Rectal smooth muscle tissue (tissue), 1 donor: ENCODE data around the gene TMEM214.

Experiments
- H3K27ac ChIP-seq: one replicate; pipeline ENCODE4 v1.7.0; 2013; ENCODE audit warnings: low read depth, low read length, inconsistent platforms
- H3K27me3 ChIP-seq: one replicate; pipeline ENCODE4 v1.7.0; 2013; ENCODE audit warnings: low read length; ENCODE audit not compliant: control insufficient read depth, insufficient read depth
- H3K36me3 ChIP-seq: one replicate; pipeline ENCODE4 v1.7.0; 2013; ENCODE audit warnings: low read length; ENCODE audit not compliant: control insufficient read depth, insufficient read depth
- H3K4me1 ChIP-seq: one replicate; pipeline ENCODE4 v1.7.0; 2013; ENCODE audit warnings: low read length; ENCODE audit not compliant: control insufficient read depth, insufficient read depth
- H3K4me3 ChIP-seq: one replicate; pipeline ENCODE4 v1.7.0; 2013; ENCODE audit warnings: low read length
- H3K9ac ChIP-seq: one replicate; pipeline ENCODE4 v1.7.0; 2013; ENCODE audit warnings: low read length

Gene TMEM214

GRCh38 chr2:27050281-27050995 lies 17.7 kb downstream of the TMEM214 start:
- peaks cover 7% of the 10 kb centered on the region for H3K36me3 ChIP-seq

DNA sequence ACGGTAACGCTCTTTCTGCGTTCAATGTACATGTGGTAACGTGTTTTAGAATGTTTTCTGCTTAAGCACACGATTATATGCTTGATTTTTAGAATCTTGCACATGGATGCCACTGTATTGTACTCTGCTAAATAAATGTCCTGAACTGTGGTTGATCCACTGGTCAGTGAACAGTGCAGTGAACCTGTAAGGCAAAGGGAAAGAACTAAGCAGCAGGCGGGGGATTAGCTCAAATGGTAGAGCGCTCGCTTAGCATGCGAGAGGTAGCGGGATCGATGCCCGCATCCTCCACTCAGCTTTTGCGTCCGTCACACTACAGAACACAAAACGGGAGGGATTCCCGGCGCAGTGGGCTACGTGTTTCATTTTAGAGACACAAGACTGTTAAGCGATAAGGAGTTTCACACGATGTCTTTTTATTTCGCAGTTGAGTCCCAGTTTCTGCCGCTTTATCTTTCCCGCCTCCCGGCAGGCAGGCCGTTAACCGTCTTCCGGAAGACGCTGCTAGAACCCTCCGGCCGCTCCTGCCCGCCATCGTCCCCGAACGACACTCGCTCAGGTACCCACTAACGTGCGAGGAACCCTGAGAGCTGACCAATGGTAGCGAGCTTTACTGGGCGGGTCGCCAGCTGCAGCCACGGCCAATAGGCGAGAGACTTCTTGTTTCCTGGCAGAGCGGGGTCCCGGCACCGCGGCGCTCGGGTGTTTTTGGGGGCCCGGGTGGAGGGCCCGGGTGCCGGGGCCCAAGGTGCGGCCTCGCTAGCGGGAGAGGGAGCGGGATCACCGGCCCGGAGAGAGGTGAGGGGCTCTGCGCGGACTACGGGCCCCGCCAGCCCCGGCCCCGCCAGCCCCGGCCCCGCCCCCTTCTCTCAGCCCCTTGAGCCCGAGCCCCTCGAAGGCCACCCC lies 18.5 kb downstream of the TMEM214 start, which contains the start of gene AGBL5:
Gene AGBL5 (plus strand): TSS at position 673 of the 906 bp plus-strand sequence. CDS start 1,291 bp downstream, outside the sequence.
- H3K36me3 ChIP-seq, result peaks cover 15% of the 10 kb centered on the region
- H3K4me1 ChIP-seq, result peaks cover 11% of the 10 kb centered on the region
- peak within 1 kb of the TSS; percentile 74 for H3K4me3 ChIP-seq
- peak within 1 kb of the TSS; percentile 47 for H3K9ac ChIP-seq
- no peaks in the 10 kb centered on the region for H3K27me3 ChIP-seq
- H3K27ac ChIP-seq, result peak within 1 kb of the TSS; percentile 87

More at GRCh38 chr2:27050281-27050995, 17.7 kb downstream of the TMEM214 start:
- no peaks in the 10 kb centered on the region for H3K27me3 ChIP-seq
- H3K4me1 ChIP-seq, result peaks cover 11% of the 10 kb centered on the region
- H3K9ac ChIP-seq, result peak overlapping the region; percentile 47
- H3K27ac ChIP-seq, result peak overlapping the region; percentile 87
- peak overlapping the region; percentile 74 for H3K4me3 ChIP-seq

DNA sequence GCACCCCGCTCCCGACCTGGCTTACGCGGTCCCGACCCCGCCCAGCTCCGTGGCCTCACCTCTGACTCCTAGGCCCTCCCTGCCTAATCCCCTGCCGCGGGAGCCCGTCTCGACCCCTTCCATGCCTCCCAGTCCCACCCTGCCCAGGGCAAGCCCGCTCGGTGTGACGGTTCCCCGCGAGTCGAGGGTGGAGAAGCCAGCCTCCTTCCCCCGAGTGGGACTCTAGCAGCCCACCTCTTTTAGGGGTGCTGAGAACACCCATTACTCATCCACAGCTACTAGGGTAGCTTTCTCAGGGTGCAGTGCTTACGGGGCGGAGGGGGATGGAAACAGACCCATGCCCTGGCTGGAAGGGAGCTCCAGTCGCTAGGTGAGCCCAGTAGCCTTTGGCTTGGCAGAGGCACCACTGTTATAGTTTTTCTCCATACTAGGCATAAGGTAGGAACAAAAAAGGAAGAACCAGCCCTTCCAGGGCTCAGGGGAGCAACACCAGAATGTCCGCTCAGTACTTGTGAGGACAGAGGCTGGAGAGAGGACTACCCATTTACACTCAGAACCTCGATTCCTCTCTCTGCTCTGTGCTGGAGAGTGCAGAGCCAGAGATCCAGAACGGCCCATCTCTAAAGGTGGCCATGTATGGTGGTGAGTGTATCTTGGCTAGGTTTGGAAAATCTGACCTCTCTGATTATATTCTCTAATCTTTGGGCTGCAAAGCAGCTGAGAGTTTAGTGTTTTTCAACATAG lies 19.3 kb downstream of the TMEM214 start:
- Histone ChIP-seq H3K4me1 (peaks cover 11% of the 10 kb centered on the region), H3K4me3 (peak overlapping the region; percentile 74), H3K9ac (peak overlapping the region; percentile 7), H3K27me3 (no peaks in the 10 kb centered on the region), H3K27ac (peak overlapping the region; percentile 87), H3K36me3 (peaks cover 21% of the 10 kb centered on the region)

- H3K4me1 ChIP-seq, result peaks cover 11% of the 10 kb centered on the region
- H3K4me3 ChIP-seq, result no peak overlapping the region
- no peak overlapping the region for H3K9ac ChIP-seq
- no peak overlapping the region for H3K27ac ChIP-seq
- peaks cover 27% of the 10 kb centered on the region for H3K36me3 ChIP-seq
- no peaks in the 10 kb centered on the region for H3K27me3 ChIP-seq
Observed at GRCh38 chr2:27053321-27053720, 20.6 kb downstream of the TMEM214 start.

DNA sequence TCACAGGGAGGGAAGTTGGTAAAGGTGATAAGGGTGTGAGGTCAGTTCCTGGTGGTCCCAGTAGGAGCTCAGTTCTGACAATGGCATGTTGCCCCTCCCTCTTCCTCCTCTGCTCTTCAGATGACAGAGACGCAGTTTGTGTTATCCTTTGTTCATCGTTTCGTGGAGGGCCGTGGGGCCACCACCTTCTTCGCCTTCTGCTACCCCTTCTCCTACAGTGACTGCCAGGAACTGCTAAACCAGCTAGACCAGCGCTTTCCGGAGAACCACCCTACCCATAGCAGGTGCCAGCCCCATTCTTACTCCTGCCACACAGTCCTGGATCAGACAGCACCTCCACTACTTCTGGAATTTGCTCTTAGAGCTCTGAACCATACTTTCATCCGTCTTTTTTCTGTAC lies 21.0 kb downstream of the TMEM214 start:
- Histone ChIP-seq H3K4me3 (no peak overlapping the region), H3K27me3 (no peaks in the 10 kb centered on the region), H3K36me3 (peaks cover 28% of the 10 kb centered on the region), H3K4me1 (peaks cover 11% of the 10 kb centered on the region), H3K9ac (no peak overlapping the region), H3K27ac (no peak overlapping the region)

DNA sequence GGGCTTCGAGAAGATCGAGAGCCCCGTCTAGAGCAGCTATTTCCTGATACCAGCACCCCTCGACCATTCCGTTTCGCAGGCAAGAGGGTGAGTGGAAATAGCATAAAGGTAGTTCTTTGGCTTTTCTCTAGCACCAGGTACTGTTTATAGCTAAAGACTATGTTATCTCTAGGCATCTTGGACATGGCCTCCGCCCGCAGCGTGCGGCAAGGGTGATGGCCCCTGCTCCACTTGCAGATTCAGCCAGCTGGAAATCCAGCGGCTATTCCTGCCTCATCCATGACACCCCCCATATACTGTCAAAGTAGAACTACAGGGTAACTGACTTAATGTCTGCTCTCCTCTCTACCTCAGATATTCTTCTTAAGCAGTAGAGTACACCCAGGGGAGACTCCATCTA lies 22.0 kb downstream of the TMEM214 start:
- Histone ChIP-seq H3K27ac (no peak overlapping the region), H3K9ac (no peak overlapping the region), H3K27me3 (no peaks in the 10 kb centered on the region), H3K4me1 (peaks cover 5% of the 10 kb centered on the region), H3K36me3 (peaks cover 28% of the 10 kb centered on the region), H3K4me3 (no peak overlapping the region)

- H3K36me3 ChIP-seq, result peaks cover 30% of the 10 kb centered on the region
- peaks cover 1% of the 10 kb centered on the region for H3K4me1 ChIP-seq
- no peak overlapping the region for H3K27ac ChIP-seq
- H3K4me3 ChIP-seq, result no peak overlapping the region
- no peak overlapping the region for H3K9ac ChIP-seq
- no peaks in the 10 kb centered on the region for H3K27me3 ChIP-seq
Observed at GRCh38 chr2:27057184-27057583, 24.4 kb downstream of the TMEM214 start.

DNA sequence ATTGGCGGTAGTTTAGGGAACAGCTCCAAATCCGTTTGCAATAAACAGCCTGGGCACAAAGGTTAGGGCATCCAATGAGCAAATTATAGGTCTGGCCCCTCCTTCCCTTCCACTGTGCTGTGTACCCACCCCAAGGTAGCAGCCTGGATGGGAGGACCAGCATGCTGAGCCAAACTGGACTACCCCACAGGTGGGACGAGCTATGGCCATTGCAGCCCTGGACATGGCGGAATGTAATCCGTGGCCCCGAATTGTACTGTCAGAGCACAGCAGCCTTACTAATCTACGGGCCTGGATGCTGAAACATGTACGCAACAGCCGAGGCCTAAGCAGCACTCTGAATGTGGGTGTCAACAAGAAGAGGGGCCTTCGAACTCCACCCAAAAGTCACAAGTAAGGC lies 25.4 kb downstream of the TMEM214 start:
- Histone ChIP-seq H3K4me3 (no peak overlapping the region), H3K27me3 (no peaks in the 10 kb centered on the region), H3K27ac (no peak overlapping the region), H3K4me1 (no peaks in the 10 kb centered on the region), H3K9ac (no peak overlapping the region), H3K36me3 (peaks cover 30% of the 10 kb centered on the region)

- Histone ChIP-seq H3K4me1 (peaks cover 3% of the 10 kb centered on the region), H3K9ac (no peak overlapping the region), H3K27ac (no peak overlapping the region), H3K36me3 (peaks cover 30% of the 10 kb centered on the region), H3K4me3 (no peak overlapping the region), H3K27me3 (no peaks in the 10 kb centered on the region)
Observed at GRCh38 chr2:27059141-27059820, 26.5 kb downstream of the TMEM214 start.

GRCh38 chr2:27060323-27060722 lies 27.6 kb downstream of the TMEM214 start:
- no peak overlapping the region for H3K4me3 ChIP-seq
- H3K36me3 ChIP-seq, result peaks cover 24% of the 10 kb centered on the region
- peaks cover 3% of the 10 kb centered on the region for H3K4me1 ChIP-seq
- H3K27me3 ChIP-seq, result no peaks in the 10 kb centered on the region
- H3K9ac ChIP-seq, result no peak overlapping the region
- H3K27ac ChIP-seq, result no peak overlapping the region

GRCh38 chr2:27065128-27065527 lies 32.4 kb downstream of the TMEM214 start:
- Histone ChIP-seq H3K9ac (no peak overlapping the region), H3K4me3 (no peak overlapping the region), H3K4me1 (peaks cover 14% of the 10 kb centered on the region), H3K27ac (no peak overlapping the region), H3K27me3 (no peaks in the 10 kb centered on the region), H3K36me3 (peaks cover 24% of the 10 kb centered on the region)
